ENCODE measurements around the gene TOX2. TPM values are rescaled to one million over a fixed set of nuclear protein-coding genes. Genes with fewer than 3 reads are reported as not detected.

TOX2 gene
- total RNA-seq, 4 donors from 2014 or later: 3.4 to 7.7 (median 5.2) TPM

DNA sequence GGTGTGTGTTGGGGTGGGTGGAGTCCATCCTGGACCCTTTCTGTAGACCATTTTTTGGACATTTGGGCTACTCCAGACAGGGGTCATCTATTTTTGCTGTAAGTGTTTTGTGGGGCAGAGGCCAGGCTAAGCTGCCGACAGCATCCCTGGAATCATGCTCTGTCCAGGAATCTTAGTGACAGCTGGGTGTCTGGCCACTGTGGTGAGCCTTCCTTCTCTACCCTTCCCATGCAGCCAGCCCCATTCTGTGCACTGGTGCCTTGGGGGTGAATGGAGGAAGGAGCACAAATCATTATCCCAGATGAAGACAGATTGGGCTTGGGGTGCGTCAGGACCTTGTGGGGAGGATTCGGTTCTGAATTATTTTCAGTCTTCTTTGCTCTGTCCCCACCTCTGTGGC lies 20.2 kb downstream of the TOX2 start:
- TF ChIP-seq, protein P1, sequence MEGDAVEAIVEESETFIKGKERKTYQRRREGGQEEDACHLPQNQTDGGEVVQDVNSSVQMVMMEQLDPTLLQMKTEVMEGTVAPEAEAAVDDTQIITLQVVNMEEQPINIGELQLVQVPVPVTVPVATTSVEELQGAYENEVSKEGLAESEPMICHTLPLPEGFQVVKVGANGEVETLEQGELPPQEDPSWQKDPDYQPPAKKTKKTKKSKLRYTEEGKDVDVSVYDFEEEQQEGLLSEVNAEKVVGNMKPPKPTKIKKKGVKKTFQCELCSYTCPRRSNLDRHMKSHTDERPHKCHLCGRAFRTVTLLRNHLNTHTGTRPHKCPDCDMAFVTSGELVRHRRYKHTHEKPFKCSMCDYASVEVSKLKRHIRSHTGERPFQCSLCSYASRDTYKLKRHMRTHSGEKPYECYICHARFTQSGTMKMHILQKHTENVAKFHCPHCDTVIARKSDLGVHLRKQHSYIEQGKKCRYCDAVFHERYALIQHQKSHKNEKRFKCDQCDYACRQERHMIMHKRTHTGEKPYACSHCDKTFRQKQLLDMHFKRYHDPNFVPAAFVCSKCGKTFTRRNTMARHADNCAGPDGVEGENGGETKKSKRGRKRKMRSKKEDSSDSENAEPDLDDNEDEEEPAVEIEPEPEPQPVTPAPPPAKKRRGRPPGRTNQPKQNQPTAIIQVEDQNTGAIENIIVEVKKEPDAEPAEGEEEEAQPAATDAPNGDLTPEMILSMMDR (IDR thresholded peaks at IDR 0.05): no peak
- no peak for TF ChIP-seq POLR2A (IDR thresholded peaks at IDR 0.05)
- DNase-seq: no peak
- Histone ChIP-seq H3K36me3 (no peaks in the 10 kb centered on the region), H3K9me3 (no peaks in the 10 kb centered on the region), H3K4me1 (peaks cover 14 to 33% of the 10 kb centered on the region in 2 donors), H3K4me3 (replicated peaks in 1 of 3) (no peak overlapping the region), H3K27me3 (no peaks in the 10 kb centered on the region), H3K27ac (no peak overlapping the region)
- intact Hi-C loops (cut with DNase I): no loop called here
- WGBS, 2 donors: 90 to 92% methylated on average over 2 to 3 of the region's 3 CpGs

DNA sequence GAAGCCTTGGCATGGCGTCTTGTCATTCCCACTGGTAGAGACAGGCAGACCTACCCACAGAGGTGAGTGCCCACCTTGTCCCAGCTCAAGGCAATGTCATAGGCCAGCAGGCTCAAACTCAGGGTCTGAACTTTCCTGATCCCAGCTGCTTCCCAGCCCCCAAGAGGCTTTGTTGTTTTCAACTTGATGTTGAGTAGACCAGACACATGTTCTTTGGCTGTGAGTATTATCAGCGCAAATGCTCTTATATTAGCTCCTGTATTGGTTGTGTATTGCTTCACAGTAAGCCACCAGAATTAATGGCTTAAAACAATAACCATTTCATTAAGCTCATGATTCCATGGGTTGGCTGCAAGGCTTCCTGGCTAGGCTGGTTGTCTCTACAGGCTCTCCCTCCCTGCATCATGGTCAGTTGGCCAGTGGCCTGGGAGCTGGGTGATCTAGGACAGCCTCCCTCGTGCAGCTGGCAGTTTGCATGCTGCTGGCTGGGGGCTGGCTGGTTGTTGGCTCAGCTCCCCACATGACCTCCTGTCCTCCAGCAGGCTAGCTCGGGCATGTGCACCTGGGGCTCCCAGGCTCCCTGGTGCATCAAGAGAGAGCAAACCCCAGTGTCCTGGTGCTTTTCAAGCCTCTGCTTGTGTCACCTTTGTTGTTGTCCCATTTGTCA lies 21.6 kb downstream of the TOX2 start:
- WGBS, 2 donors: 91 to 100% methylated on average over 3 of the region's 4 CpGs
- Histone ChIP-seq H3K27ac (no peak overlapping the region), H3K27me3 (no peaks in the 10 kb centered on the region), H3K4me1 (peaks cover 18 to 39% of the 10 kb centered on the region in 2 donors), H3K4me3 (replicated peaks in 1 of 3) (no peak overlapping the region), H3K9me3 (no peaks in the 10 kb centered on the region), H3K36me3 (no peaks in the 10 kb centered on the region)
- TF ChIP-seq, protein P1 (IDR thresholded peaks at IDR 0.05): no peak
- TF ChIP-seq POLR2A (IDR thresholded peaks at IDR 0.05): no peak
- DNase-seq: no peak
- intact Hi-C loops (cut with DNase I): no loop called here

DNA sequence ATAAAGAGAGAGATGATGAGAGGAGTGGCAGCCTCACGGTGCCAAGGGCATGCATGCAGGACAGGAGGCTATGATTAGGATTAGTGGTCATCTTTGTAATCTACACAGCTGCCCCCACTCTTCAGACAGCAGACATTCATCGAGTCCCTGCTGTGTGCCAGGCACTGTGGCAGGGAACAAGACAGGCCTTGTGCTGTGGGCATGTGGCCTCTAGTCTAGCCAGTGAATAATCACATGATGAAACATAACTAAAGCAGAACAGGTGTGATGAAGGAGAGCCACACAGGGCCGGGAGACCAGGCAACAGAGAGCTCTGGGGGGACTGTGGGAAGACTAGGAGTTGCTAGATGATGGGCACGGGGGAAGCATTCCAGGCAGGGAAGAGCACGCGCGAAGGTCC lies 22.2 kb downstream of the TOX2 start:
- Histone ChIP-seq H3K27ac (no peak overlapping the region), H3K36me3 (no peaks in the 10 kb centered on the region), H3K4me1 (peaks cover 18 to 39% of the 10 kb centered on the region in 2 donors), H3K27me3 (no peaks in the 10 kb centered on the region), H3K4me3 (replicated peaks in 1 of 3) (no peak overlapping the region), H3K9me3 (no peaks in the 10 kb centered on the region)
- no peak for DNase-seq
- no peak for TF ChIP-seq POLR2A (IDR thresholded peaks at IDR 0.05)
- TF ChIP-seq, protein P1 (IDR thresholded peaks at IDR 0.05): no peak
- 69 to 74% methylated on average over 7 of the region's 7 CpGs for WGBS, 2 donors
- intact Hi-C loops (cut with DNase I): no loop called here

DNA sequence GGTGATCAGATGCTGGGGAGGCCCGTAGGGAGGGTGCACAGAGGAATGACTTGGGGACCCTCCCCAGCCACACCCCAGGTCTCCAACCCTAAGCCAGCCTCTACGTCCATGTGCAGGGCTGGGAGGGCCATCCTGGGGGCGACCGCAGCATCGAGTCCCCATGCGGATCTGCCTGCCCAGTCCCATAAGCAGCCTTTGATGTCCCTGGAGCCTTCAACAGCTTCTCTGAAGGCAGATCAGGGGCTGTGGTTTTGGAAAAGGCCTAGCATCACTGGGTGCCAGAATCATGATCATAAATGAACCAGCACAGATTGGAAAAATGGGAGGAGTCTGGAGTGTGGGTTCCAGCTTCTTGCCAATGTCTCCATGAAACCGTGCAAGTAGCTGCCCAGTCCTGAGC lies 22.9 kb downstream of the TOX2 start:
- Histone ChIP-seq H3K27me3 (no peaks in the 10 kb centered on the region), H3K4me3 (replicated peaks in 1 of 3) (no peak overlapping the region), H3K27ac (no peak overlapping the region), H3K36me3 (no peaks in the 10 kb centered on the region), H3K4me1 (peaks cover 18 to 39% of the 10 kb centered on the region in 2 donors), H3K9me3 (no peaks in the 10 kb centered on the region)
- intact Hi-C loops (cut with DNase I): no loop called here
- no peak for DNase-seq
- 66 to 85% methylated on average over 2 to 3 of the region's 7 CpGs for WGBS, 2 donors
- TF ChIP-seq POLR2A (IDR thresholded peaks at IDR 0.05): no peak
- TF ChIP-seq, protein P1 (IDR thresholded peaks at IDR 0.05): no peak

DNA sequence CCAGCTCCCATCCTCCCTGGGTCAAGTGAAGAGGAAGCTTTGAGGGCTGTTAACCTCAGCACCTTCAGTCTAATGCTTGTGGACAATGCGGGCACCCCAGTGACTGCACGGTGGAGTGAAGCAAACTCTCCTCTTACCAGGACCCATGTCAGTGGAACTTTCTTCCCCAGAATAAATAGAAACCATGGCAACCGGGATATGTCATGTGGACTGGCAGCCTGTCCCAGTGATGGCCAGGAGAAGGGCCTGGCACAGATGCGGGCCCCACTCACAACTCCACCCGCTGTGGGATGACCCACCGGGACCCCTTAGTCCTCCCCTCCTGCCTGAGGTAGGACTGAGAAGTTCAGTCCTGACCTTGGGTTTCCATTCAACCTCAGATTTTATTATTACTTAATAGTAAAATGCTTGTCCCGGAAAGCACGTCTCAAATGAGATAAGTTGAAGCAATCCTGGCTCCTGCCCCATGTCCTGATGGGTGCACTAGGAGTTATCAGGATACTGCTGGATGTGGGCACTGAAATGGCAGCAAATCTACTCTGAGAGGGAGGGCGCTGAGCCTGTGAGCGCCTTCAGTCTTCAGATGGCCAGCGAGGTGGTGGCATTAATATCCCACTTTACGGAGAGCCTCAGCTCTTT lies 23.5 kb downstream of the TOX2 start:
- TF ChIP-seq, protein P1 (IDR thresholded peaks at IDR 0.05): no peak
- no peak for TF ChIP-seq POLR2A (IDR thresholded peaks at IDR 0.05)
- WGBS, 2 donors: 68 to 83% methylated on average over 6 to 12 of the region's 12 CpGs
- intact Hi-C loops (cut with DNase I): no loop called here
- no peaks in the 10 kb centered on the region for H3K36me3 ChIP-seq
- H3K4me1 ChIP-seq: peaks cover 18 to 43% of the 10 kb centered on the region in 2 donors
- no peak for DNase-seq
- H3K27ac ChIP-seq: no peak overlapping the region
- H3K27me3 ChIP-seq: no peaks in the 10 kb centered on the region
- no peaks in the 10 kb centered on the region for H3K9me3 ChIP-seq
- no peak overlapping the region for H3K4me3 ChIP-seq (replicated peaks in 1 of 3)

Data from thyroid gland (tissue), 4 donors.